Skeletal muscle tissue (tissue), 4 donors: ENCODE measurements around the gene ARHGEF25. TPM values are rescaled to one million over a fixed set of nuclear protein-coding genes. Genes with fewer than 3 reads are reported as not detected.
"Not testable (repeated sequence)": the region's sequence is repeated elsewhere in the genome, so short reads cannot be mapped to it uniquely, and the experiment has no call there.

ENCODE experiments used
- H3K27ac ChIP-seq: one replicate; pipeline ENCODE4 v1.7.0; 2013; ENCODE audit warnings: mild to moderate bottlenecking, low read depth, low read length, inconsistent platforms
- H3K27me3 ChIP-seq, 3 donors: one replicate each; pipeline ENCODE4 v1.7.0; 2013; ENCODE audit warnings: low read length in 3 of 3; ENCODE audit not compliant: control insufficient read depth in 3 of 3, insufficient read depth in 3 of 3
- H3K36me3 ChIP-seq, 3 donors: one replicate each; pipeline ENCODE4 v1.7.0; 2013; ENCODE audit warnings: low read length in 3 of 3; ENCODE audit not compliant: control insufficient read depth in 3 of 3, insufficient read depth in 3 of 3
- H3K4me1 ChIP-seq, 3 donors: one replicate each; pipeline ENCODE4 v1.7.0; 2013; ENCODE audit warnings: low read length in 3 of 3, mild to moderate bottlenecking in 3 of 3; ENCODE audit not compliant: control insufficient read depth in 3 of 3, insufficient read depth in 3 of 3
- H3K4me3 ChIP-seq, 3 donors: one replicate each; pipeline ENCODE4 v1.7.0; 2013; ENCODE audit warnings: low read length in 3 of 3
- H3K9ac ChIP-seq, 3 donors: one replicate each; pipeline ENCODE4 v1.7.0; 2013; ENCODE audit warnings: low read length in 3 of 3, mild to moderate bottlenecking in 3 of 3, moderate library complexity in 2 of 3, low read depth in 1 of 3
- H3K9me3 ChIP-seq, 3 donors: one replicate each; pipeline ENCODE4 v1.7.0; 2013; ENCODE audit warnings: low read length in 3 of 3; ENCODE audit not compliant: control insufficient read depth in 3 of 3
- total RNA-seq: library from RNA; depleted of rRNA; stranded (reverse); fragments of >200 nt; gene quantifications from one replicate; pipeline ENCODE4 v1.2.3, GENCODE V29; 2014
- donor health status: Osteomylitis.

The ARHGEF25 gene
- total RNA-seq, 1 donor from 2014 or later = 23.0 TPM

DNA sequence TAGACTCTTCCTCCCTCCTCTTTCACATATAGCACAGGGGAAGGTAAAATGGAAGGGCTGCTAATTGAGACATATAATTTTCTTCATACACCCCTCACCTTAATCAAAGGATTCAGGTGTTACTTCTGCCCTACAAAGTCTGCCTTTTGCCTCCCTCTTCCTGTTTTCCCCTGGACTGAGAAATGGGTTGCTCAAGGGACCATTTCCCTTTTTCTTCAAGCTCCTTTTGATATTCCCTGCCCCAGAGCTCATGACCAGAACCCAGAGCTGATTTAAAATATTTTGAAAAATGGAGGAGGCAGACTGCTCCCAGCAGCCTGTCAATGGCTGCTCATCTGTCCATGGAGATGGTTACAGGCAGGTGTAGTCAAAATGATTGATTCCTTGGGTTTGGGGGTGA, 26.5 kb upstream of the ARHGEF25 start:
- H3K9ac ChIP-seq = no peak overlapping the region
- no peaks in the 10 kb centered on the region for H3K9me3 ChIP-seq
- peaks cover 0 to 4% (median 0%) of the 10 kb centered on the region in 3 donors for H3K4me1 ChIP-seq
- no peak overlapping the region for H3K27ac ChIP-seq
- H3K36me3 ChIP-seq = no peaks in the 10 kb centered on the region
- H3K4me3 ChIP-seq = no peak overlapping the region
- H3K27me3 ChIP-seq = peaks cover 0 to 17% (median 6%) of the 10 kb centered on the region in 3 donors

GRCh38 chr12:57585156-57585555, 26.1 kb upstream of the ARHGEF25 start:
- Histone ChIP-seq H3K27me3 (peaks cover 0 to 17% (median 6%) of the 10 kb centered on the region in 3 donors), H3K36me3 (no peaks in the 10 kb centered on the region), H3K27ac (no peak overlapping the region), H3K4me1 (peaks cover 0 to 4% (median 0%) of the 10 kb centered on the region in 3 donors), H3K9me3 (no peaks in the 10 kb centered on the region), H3K9ac (no peak overlapping the region), H3K4me3 (no peak overlapping the region)

- H3K4me1 ChIP-seq = peaks cover 6 to 8% (median 6%) of the 10 kb centered on the region in 3 donors
- no peak overlapping the region for H3K9ac ChIP-seq
- no peaks in the 10 kb centered on the region for H3K9me3 ChIP-seq
- H3K4me3 ChIP-seq = no peak overlapping the region
- H3K27ac ChIP-seq = no peak overlapping the region
- no peaks in the 10 kb centered on the region for H3K36me3 ChIP-seq
- H3K27me3 ChIP-seq = peaks cover 0 to 17% (median 6%) of the 10 kb centered on the region in 3 donors
Measured at GRCh38 chr12:57586128-57586527, 25.1 kb upstream of the ARHGEF25 start.

DNA sequence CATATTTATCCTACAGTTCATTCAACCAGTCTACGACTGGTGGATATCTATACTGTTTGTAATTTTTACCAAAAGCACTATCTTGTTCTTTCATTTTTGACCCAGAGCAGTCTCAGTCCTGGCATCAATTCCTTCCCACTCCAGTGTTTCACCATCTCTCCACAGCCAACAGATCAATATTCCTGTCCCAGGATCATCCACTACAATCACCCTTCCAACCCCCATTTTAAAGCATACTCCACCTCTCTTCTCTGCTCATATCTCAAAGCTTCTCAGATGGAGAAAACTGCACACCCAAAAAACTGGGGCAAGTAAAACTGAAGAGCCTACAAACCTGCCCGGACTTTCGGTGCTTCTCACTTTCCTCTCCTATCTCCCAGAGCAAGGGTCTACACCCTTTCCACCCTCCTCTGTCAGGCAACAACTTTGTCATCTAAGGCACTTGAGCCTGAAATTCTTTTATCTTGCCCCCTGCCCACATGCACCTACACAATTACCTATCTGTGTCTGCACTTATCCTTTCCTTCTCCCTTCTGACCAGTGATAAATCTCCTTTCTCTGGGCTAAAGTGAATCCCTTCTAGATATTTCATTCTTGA, 24.3 kb upstream of the ARHGEF25 start:
- Histone ChIP-seq H3K4me3 (no peak overlapping the region), H3K4me1 (peaks cover 10 to 13% (median 12%) of the 10 kb centered on the region in 3 donors), H3K27me3 (peaks cover 0 to 13% (median 6%) of the 10 kb centered on the region in 3 donors), H3K9me3 (no peaks in the 10 kb centered on the region), H3K9ac (no peak overlapping the region), H3K27ac (no peak overlapping the region), H3K36me3 (no peaks in the 10 kb centered on the region)

DNA sequence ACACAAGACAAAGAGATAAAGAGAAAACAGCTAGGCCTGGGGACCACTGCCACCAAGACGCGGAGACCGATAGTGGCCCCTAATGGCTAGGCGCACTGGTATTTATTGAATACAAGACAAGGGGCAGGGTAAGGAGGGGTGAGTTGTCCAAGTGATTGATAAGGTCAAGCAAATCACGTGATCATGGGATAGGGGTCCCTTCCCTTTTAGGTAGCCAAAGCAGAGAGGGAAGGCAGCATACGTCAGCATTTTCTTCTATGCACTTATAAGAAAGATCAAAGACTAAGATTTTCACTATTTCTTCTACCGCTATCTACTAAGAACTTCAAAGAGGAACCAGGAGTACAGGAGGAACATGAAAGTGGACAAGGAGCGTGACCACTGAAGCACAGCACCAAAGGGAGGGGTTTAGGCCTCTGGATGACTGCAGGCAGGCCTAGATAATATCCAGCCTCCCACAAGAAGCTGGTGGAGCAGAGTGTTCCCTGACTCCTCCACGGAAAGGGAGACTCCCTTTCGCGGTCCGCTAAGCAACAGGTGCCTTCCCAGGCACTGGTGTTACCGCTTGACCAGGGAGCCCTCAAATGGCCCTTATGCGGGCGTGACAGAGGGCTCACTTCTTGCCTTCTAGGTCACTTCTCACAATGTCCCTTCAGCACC, 22.2 kb upstream of the ARHGEF25 start:
- not testable (repeated sequence) for H3K4me3 ChIP-seq, H3K9ac ChIP-seq, H3K27ac ChIP-seq, H3K36me3 ChIP-seq, H3K9me3 ChIP-seq
- H3K4me1 ChIP-seq = peaks cover 11 to 21% (median 13%) of the 10 kb centered on the region in 3 donors
- H3K27me3 ChIP-seq = peaks cover 0 to 10% (median 6%) of the 10 kb centered on the region in 3 donors

- Histone ChIP-seq H3K36me3 (peaks cover 0 to 3% (median 0%) of the 10 kb centered on the region in 3 donors), H3K4me1 (peaks cover 11 to 21% (median 13%) of the 10 kb centered on the region in 3 donors), H3K27me3 (peaks cover 0 to 10% (median 6%) of the 10 kb centered on the region in 3 donors), H3K9ac (peak overlapping the region; percentile 65 to 87 (median 69)), H3K27ac (no peak overlapping the region), H3K9me3 (no peaks in the 10 kb centered on the region), H3K4me3 (peak overlapping the region; percentile 82 to 90 (median 88))
Measured at GRCh38 chr12:57590479-57590863, 20.8 kb upstream of the ARHGEF25 start.

- peak within 1 kb of the TSS; percentile 65 to 87 (median 69) for H3K9ac ChIP-seq
- no peaks in the 10 kb centered on the region for H3K9me3 ChIP-seq
- peak within 1 kb of the TSS; percentile 16 for H3K27ac ChIP-seq
- H3K4me1 ChIP-seq = peaks cover 11 to 21% (median 13%) of the 10 kb centered on the region in 3 donors
- H3K36me3 ChIP-seq = peaks cover 0 to 5% (median 3%) of the 10 kb centered on the region in 3 donors
- H3K4me3 ChIP-seq = peak within 1 kb of the TSS; percentile 82 to 90 (median 88)
- H3K27me3 ChIP-seq = peaks cover 0 to 10% (median 6%) of the 10 kb centered on the region in 3 donors
Measured at GRCh38 chr12:57590864-57591781, 20.1 kb upstream of the ARHGEF25 start, which contains the start of gene PIP4K2C. Gene PIP4K2C, plus strand, starts transcription at chr12:57591192. Its CDS starts 98 bp downstream, at chr12:57591290.

DNA sequence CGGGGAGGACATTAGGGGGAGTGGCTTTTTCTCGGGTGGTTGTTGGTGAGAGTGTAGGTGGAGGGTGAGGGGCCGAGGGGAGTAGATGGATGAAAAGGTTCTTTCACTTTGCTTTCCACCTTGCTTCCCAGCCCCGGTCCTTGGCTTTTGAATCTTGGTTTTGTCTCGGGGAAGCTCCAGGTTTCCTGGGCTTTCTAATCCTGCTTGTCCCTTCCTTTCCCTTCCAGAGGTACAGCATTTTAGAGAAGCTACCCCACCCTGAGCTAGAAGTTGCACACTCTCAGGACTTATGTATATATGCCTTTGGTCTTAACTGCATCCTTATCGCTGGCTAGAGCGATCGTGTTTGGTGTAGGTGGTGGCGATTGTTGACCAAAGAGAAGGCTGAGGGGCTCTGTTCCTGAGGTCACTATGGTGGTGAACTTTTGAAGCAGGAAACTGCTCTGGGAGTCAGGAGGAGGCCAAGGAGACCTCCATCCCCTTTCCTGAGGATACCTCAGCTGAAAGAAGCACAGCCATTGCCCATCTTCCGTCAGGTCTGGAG, 19.4 kb upstream of the ARHGEF25 start:
- H3K36me3 ChIP-seq = peaks cover 0 to 10% (median 7%) of the 10 kb centered on the region in 3 donors
- H3K27ac ChIP-seq = no peak overlapping the region
- peaks cover 0 to 10% (median 6%) of the 10 kb centered on the region in 3 donors for H3K27me3 ChIP-seq
- H3K4me1 ChIP-seq = peaks cover 11 to 21% (median 13%) of the 10 kb centered on the region in 3 donors
- H3K4me3 ChIP-seq = peak overlapping the region; percentile 82 to 90 (median 88)
- peak overlapping the region; percentile 65 to 87 (median 69) for H3K9ac ChIP-seq
- H3K9me3 ChIP-seq = no peaks in the 10 kb centered on the region

- H3K27ac ChIP-seq = no peak overlapping the region
- no peak overlapping the region for H3K9ac ChIP-seq
- H3K36me3 ChIP-seq = peaks cover 0 to 15% (median 9%) of the 10 kb centered on the region in 3 donors
- peaks cover 11 to 21% (median 13%) of the 10 kb centered on the region in 3 donors for H3K4me1 ChIP-seq
- no peak overlapping the region for H3K4me3 ChIP-seq
- no peaks in the 10 kb centered on the region for H3K9me3 ChIP-seq
- peaks cover 0 to 10% (median 6%) of the 10 kb centered on the region in 3 donors for H3K27me3 ChIP-seq
Measured at GRCh38 chr12:57592551-57593165, 18.6 kb upstream of the ARHGEF25 start.
